Kidney epithelial cell (primary cell): Measurements from ENCODE around the gene USH1C. TPM values are rescaled to one million over a fixed set of nuclear protein-coding genes. Genes with fewer than 3 reads are reported as not detected.

Source experiments
- DNase-seq: peaks from one replicate; pipeline ENCODE4 v3.0.0-alpha.2; 2010; ENCODE audit warnings: low read depth
- H3K27me3 ChIP-seq: 2 replicates; pipeline ENCODE4 v1.6.0; 2011; ENCODE audit warnings: low read length; ENCODE audit not compliant: control insufficient read depth, insufficient read depth
- H3K36me3 ChIP-seq: 2 replicates; pipeline ENCODE4 v1.5.1; 2011; ENCODE audit warnings: low read length; ENCODE audit not compliant: control insufficient read depth, insufficient read depth
- H3K4me3 ChIP-seq: 2 replicates; pipeline ENCODE4 v1.5.1; 2011; ENCODE audit warnings: low read depth, mild to moderate bottlenecking, control low read depth, low read length
- CTCF ChIP-seq: IDR thresholded peaks from 2 replicates; pipeline ENCODE4 v1.5.1; 2011; ENCODE audit warnings: mild to moderate bottlenecking, moderate library complexity, low read length, control low read depth, inconsistent platforms; ENCODE audit not compliant: insufficient read depth, poor library complexity, severe bottlenecking
- total RNA-seq: library from RNA; depleted of rRNA; stranded (reverse); fragments of >200 nt; gene quantifications from 2 replicates; pipeline ENCODE4 v1.2.3, GENCODE V29; 2015

Gene USH1C
- total RNA-seq, 1 donor from 2014 or later = 1.8 TPM

DNA sequence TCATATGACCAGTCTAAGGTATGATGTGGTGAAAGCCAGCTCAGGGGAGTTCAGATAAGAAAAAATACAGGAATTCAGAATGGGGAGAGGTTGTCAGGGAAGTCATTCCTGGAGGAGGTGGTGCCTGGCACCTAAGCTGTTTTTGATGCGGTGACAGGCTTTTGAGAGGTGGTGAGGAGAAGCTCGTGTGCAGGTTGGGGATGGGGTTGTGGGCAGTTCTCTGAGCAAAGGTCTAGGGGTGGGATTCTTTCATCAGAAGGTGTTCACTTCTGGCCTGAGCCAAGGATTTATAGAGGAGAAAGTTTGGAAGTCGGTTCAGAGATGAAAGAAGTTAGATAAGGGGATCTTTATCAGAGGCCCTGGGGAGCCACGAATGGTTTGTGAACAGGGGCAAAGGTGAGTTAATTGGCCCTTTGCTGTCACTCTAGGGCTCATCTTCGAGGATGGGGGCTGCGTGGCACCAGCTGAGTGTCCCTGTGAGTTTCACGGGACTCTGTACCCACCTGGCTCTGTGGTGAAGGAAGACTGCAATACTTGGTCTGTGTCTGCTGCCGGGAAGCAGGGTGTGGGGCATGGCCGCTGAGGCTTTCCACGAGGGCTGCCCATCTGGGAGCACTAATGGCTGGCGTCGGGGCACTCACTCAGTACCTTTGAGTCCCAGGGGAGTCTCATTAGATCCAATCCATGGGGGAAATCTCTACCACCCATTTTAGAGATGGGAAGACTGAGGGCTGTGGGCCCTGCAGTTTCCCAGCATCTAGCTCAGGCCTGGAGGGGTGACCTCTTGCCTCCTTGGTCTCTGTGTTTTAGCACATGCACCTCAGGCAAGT lies 16.3 kb upstream of the USH1C start:
- TF ChIP-seq CTCF = no peak
- Histone ChIP-seq H3K36me3 (no peaks in the 10 kb centered on the region), H3K27me3 (peaks cover 7% of the 10 kb centered on the region), H3K4me3 (no peak overlapping the region)
- DNase-seq = no peak

DNA sequence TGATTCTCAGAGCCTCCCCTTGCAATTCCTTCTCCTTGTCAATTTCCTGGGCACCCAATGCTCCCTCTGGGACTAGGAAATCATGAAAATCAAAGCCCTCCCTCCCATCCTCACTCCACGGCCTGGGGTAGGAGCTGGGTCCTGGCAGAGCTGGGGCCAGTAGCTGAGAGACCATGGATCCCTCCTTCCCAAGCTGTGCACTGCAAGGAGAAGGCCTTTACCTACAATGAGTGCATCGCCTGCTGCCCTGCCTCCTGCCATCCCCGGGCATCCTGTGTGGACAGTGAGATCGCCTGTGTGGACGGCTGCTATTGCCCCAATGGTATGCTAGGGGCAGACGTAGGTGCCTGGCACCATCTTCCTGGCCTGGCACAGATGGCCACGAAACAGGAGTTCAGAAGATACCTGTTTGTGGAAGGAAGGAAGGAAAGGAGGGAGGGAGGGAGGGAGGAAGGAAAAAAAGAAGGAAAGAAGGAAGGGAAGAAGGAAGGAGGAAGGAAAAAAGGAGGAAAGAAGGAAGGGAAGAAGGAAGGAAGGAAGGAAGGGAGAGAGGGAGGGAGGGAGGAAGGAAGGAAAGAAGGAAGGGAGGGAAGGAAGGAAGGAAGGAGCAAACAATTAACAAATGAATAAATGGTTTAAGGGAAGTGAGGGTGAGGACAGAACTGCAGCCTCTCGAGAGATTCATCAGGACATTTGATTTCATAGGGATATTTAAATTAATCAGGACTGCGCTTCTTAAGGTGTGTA lies 15.3 kb upstream of the USH1C start:
- Histone ChIP-seq H3K36me3 (no peaks in the 10 kb centered on the region), H3K27me3 (peaks cover 7% of the 10 kb centered on the region), H3K4me3 (no peak overlapping the region)
- no peak for TF ChIP-seq CTCF
- DNase-seq = no peak

GRCh38 chr11:17558916-17559315 lies 14.7 kb upstream of the USH1C start:
- Histone ChIP-seq H3K36me3 (no peaks in the 10 kb centered on the region), H3K27me3 (peaks cover 7% of the 10 kb centered on the region), H3K4me3 (no peak overlapping the region)
- no peak for DNase-seq
- TF ChIP-seq CTCF = no peak

DNA sequence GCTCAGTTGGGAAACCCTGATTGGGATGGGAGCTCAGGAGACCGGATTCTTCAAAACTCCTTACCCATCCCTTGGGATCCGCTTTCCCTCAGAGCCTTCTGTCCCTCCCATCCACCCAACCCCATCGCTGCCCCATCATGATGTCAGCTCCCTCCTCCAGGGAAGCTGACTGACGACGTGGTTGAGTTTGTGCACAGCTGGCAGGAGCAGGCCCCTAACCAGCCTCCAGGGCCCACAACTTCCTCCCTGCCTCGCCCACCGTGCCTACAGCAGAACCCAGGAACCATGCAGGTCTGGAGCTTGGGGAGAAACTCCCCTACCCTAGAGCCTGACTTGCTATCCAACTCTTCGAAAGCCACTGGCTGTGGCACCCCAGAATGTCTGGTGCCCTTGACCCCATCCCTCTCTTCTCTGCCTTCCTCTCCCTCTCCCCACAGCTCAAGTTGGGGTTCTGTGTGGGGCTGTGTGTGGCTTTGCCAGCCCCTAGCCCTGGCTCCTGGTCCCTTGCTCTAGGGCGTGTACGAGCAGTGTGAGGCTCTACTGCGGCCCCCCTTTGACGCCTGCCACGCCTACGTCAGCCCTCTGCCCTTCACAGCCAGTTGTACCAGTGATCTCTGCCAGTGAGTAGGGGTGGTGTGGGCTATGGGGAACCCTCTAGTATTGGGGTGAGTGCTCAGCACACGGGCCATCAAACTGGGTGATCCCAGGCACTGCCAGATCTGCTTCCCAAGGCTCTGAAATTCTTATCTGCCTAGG lies 14.0 kb upstream of the USH1C start:
- TF ChIP-seq CTCF = no peak
- peaks cover 7% of the 10 kb centered on the region for H3K27me3 ChIP-seq
- no peak overlapping the region for H3K4me3 ChIP-seq
- no peaks in the 10 kb centered on the region for H3K36me3 ChIP-seq
- no peak for DNase-seq

GRCh38 chr11:17556999-17557398 lies 12.8 kb upstream of the USH1C start:
- no peak for TF ChIP-seq CTCF
- Histone ChIP-seq H3K36me3 (no peaks in the 10 kb centered on the region), H3K27me3 (peaks cover 7% of the 10 kb centered on the region), H3K4me3 (no peak overlapping the region)
- no peak for DNase-seq
